Transverse colon (tissue), 3 donors: ENCODE measurements around the gene TNRC6A.

ENCODE experiments used
- POLR2A ChIP-seq: fragments of 450-650 bp; IDR thresholded peaks from one replicate; pipeline ENCODE4 v1.6.1; 2016; ENCODE audit warnings: antibody characterized with exemption, mild to moderate bottlenecking, moderate library complexity
- TF ChIP-seq, protein P1 (sequence below), 5 experiments: fragments of 200-600 bp in 3 of 5; fragments of 450-650 bp in 2 of 5; sonication (generic) in 3 of 5; IDR thresholded peaks; 1 replicate in 2 of 5; 2 replicates in 3 of 5; pipeline ENCODE4 v1.5.1; 2016 to 2017; ENCODE audit warnings: antibody characterized with exemption in 5 of 5, inconsistent platforms in 3 of 5, mild to moderate bottlenecking in 2 of 5, moderate library complexity in 1 of 5

DNA sequence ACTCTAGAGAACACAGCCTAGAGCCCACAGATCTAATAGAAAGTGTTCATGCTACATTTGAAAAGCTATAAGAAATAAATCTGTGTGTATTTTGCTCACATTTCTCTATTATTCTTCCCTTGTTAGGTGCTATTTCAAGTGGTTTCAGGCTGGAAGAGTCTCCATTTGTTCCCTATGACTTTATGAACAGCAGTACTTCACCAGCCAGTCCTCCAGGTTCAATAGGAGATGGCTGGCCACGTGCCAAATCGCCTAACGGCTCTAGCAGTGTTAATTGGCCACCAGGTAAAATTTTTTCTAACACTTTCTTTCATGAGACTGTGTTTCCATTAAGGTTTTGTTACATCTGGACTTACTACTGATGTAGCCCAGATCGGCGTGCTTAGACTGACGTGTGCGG lies 85.6 kb downstream of the TNRC6A start:
- TF ChIP-seq, protein P1, sequence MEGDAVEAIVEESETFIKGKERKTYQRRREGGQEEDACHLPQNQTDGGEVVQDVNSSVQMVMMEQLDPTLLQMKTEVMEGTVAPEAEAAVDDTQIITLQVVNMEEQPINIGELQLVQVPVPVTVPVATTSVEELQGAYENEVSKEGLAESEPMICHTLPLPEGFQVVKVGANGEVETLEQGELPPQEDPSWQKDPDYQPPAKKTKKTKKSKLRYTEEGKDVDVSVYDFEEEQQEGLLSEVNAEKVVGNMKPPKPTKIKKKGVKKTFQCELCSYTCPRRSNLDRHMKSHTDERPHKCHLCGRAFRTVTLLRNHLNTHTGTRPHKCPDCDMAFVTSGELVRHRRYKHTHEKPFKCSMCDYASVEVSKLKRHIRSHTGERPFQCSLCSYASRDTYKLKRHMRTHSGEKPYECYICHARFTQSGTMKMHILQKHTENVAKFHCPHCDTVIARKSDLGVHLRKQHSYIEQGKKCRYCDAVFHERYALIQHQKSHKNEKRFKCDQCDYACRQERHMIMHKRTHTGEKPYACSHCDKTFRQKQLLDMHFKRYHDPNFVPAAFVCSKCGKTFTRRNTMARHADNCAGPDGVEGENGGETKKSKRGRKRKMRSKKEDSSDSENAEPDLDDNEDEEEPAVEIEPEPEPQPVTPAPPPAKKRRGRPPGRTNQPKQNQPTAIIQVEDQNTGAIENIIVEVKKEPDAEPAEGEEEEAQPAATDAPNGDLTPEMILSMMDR (IDR thresholded peaks at IDR 0.05): no peak
- TF ChIP-seq POLR2A: no peak
